ENCODE measurements around the gene PCDH9. TPM values are rescaled to one million over a fixed set of nuclear protein-coding genes. Genes with fewer than 3 reads are reported as not detected.

PCDH9 gene
- total and polyA plus RNA-seq, 2 of the 13 experiments (the other 11 are each of a cell fraction or from before 2014, with no cell fraction given) = 0.09 TPM; not detected in 1

DNA sequence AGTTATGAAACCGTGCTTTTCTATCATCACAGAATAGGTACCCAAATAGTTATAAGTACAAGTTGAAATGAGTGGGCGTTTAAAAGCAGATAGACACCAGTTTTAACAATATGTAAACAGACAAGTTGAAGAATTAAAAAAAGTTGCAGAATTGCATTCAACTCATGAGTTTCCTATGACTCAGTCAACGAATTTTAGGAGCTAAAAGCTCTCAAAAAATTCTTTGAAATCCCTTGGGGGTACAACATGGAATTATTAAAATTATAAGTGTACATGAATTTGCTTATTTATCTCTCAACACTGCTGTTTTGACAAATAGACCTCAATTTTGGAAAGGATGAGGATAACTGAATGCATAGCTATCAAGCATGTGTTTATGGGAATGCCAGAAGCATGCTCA, 693.4 kb downstream of the PCDH9 start:
- ChIA-PET POLR2A (no interaction called here), CTCF (ENCODE audit: low intra/inter-chr PET ratio, low total read pairs) (no interaction called here)
- Histone ChIP-seq H3K27me3 (ENCODE audit: control insufficient read depth in 1 of 2, insufficient read depth in 2 of 2, low read length in 2 of 2) (no peaks in the 10 kb centered on the region), H3K4me2 (ENCODE audit: low read depth, low read length) (no peak overlapping the region), H3K9ac (ENCODE audit: insufficient read depth, low read depth, low read length) (no peak overlapping the region), H3K79me2 (ENCODE audit: insufficient read depth, low read length) (no peaks in the 10 kb centered on the region), H4K20me1 (ENCODE audit: insufficient read depth, low read length) (no peaks in the 10 kb centered on the region), H3K27ac (ENCODE audit: extremely low read length, insufficient read depth, low read length) (no peak overlapping the region), H3K4me3 (replicated peaks in 1 of 3; ENCODE audit: insufficient read depth in 1 of 3, low read depth in 2 of 3, low read length in 3 of 3) (no peak overlapping the region), H2AFZ (ENCODE audit: low read length) (no peak overlapping the region), H3K4me1 (ENCODE audit: insufficient read depth, low read length) (no peaks in the 10 kb centered on the region), H3K9me3 (ENCODE audit: low read length) (no peaks in the 10 kb centered on the region), H3K36me3 (replicated peaks in 1 of 2; ENCODE audit: control insufficient read depth in 1 of 2, insufficient read depth in 2 of 2, low read length in 2 of 2) (no peaks in the 10 kb centered on the region)
- BruUV-seq (replicated peaks) = no TSS peak
- FAIRE-seq (no peak), DNase-seq (ENCODE audit: low spot score) (no peak), ATAC-seq (no peak)
- intact Hi-C loops (cut with micrococcal nuclease; ENCODE audit: unreplicated experiment) = no loop called here
- in situ Hi-C loops (cut with HindIII; ENCODE audit: extremely low pct_ligation_motif_present, low pct_unique_long_range_greater_than_20kb) = no loop called here
- 0% methylated on average over 3 of the region's 3 CpGs for WGBS (ENCODE audit: low lambda C conversion rate)
- no peak for TF ChIP-seq ZNF589 (CRISPR knock-in tag; conservative IDR thresholded peaks at IDR 0.05)
- no peak for TF ChIP-seq TBX2 (CRISPR knock-in tag; IDR thresholded peaks at IDR 0.05; ENCODE audit: borderline replicate concordance)
- no peak for TF ChIP-seq KDM3A (CRISPR knock-in tag; IDR thresholded peaks at IDR 0.05; ENCODE audit: low read depth)
- TF ChIP-seq SATB2 (CRISPR knock-in tag; IDR thresholded peaks at IDR 0.05) = no peak
- TF ChIP-seq RFXANK (CRISPR knock-in tag; IDR thresholded peaks at IDR 0.05) = no peak

GRCh38 chr13:66534561-66534960, 695.6 kb downstream of the PCDH9 start:
- WGBS (ENCODE audit: low lambda C conversion rate) = 0% methylated on average over 2 of the region's 2 CpGs
- H3K9ac ChIP-seq (ENCODE audit: insufficient read depth, low read depth, low read length) = no peak overlapping the region
- H3K79me2 ChIP-seq (ENCODE audit: insufficient read depth, low read length) = no peaks in the 10 kb centered on the region
- H3K4me1 ChIP-seq (ENCODE audit: insufficient read depth, low read length) = no peaks in the 10 kb centered on the region
- POLR2A ChIA-PET = no interaction called here
- H3K36me3 ChIP-seq (replicated peaks in 1 of 2; ENCODE audit: control insufficient read depth in 1 of 2, insufficient read depth in 2 of 2, low read length in 2 of 2) = no peaks in the 10 kb centered on the region
- in situ Hi-C loops (cut with HindIII; ENCODE audit: extremely low pct_ligation_motif_present, low pct_unique_long_range_greater_than_20kb) = no loop called here
- no peak for ATAC-seq
- CTCF ChIA-PET (ENCODE audit: low intra/inter-chr PET ratio, low total read pairs) = no interaction called here
- H3K4me2 ChIP-seq (ENCODE audit: low read depth, low read length) = no peak overlapping the region
- H3K27ac ChIP-seq (ENCODE audit: extremely low read length, insufficient read depth, low read length) = no peak overlapping the region
- H3K9me3 ChIP-seq (ENCODE audit: low read length) = no peaks in the 10 kb centered on the region
- H2AFZ ChIP-seq (ENCODE audit: low read length) = no peak overlapping the region
- intact Hi-C loops (cut with micrococcal nuclease; ENCODE audit: unreplicated experiment) = no loop called here
- no peak overlapping the region for H3K4me3 ChIP-seq (replicated peaks in 1 of 3; ENCODE audit: insufficient read depth in 1 of 3, low read depth in 2 of 3, low read length in 3 of 3)
- no peak for DNase-seq (ENCODE audit: low spot score)
- BruUV-seq (replicated peaks) = no TSS peak
- FAIRE-seq = no peak
- H4K20me1 ChIP-seq (ENCODE audit: insufficient read depth, low read length) = no peaks in the 10 kb centered on the region
- no peaks in the 10 kb centered on the region for H3K27me3 ChIP-seq (ENCODE audit: control insufficient read depth in 1 of 2, insufficient read depth in 2 of 2, low read length in 2 of 2)
- TF ChIP-seq KAT7 (CRISPR knock-in tag; IDR thresholded peaks at IDR 0.05; ENCODE audit: borderline replicate concordance) (no peak), ZNF513 (CRISPR knock-in tag; conservative IDR thresholded peaks at IDR 0.05) (no peak), ZNF446 (CRISPR knock-in tag; IDR thresholded peaks at IDR 0.05) (no peak), E2F1 (CRISPR knock-in tag; IDR thresholded peaks at IDR 0.05) (no peak), ZNF296 (CRISPR knock-in tag; conservative IDR thresholded peaks at IDR 0.05) (no peak)
